ENCODE measurements around the gene KIF13A.
"Not testable (repeated sequence)": the region's sequence is repeated elsewhere in the genome, so short reads cannot be mapped to it uniquely, and the experiment has no call there.

KIF13A gene

GRCh38 chr6:17900011-17900410 lies 87.4 kb downstream of the KIF13A start:
- DNase-seq (ENCODE audit: low read depth, low spot score) = no peak

GRCh38 chr6:17899491-17899890 lies 87.9 kb downstream of the KIF13A start:
- no peak for DNase-seq (ENCODE audit: low read depth, low spot score)

- no peak for DNase-seq (ENCODE audit: low read depth, low spot score)
Observed at GRCh38 chr6:17897681-17898080, 89.8 kb downstream of the KIF13A start.

- no peak for DNase-seq (ENCODE audit: low read depth, low spot score)
Observed at GRCh38 chr6:17894905-17895304, 92.5 kb downstream of the KIF13A start.

- no peak for DNase-seq (ENCODE audit: low read depth, low spot score)
Observed at GRCh38 chr6:17894191-17894590, 93.2 kb downstream of the KIF13A start.

- DNase-seq (ENCODE audit: low read depth, low spot score) = no peak
Observed at GRCh38 chr6:17892097-17892686, 95.2 kb downstream of the KIF13A start.

- no peak for DNase-seq (ENCODE audit: low read depth, low spot score)
Observed at GRCh38 chr6:17890309-17890708, 97.1 kb downstream of the KIF13A start.

- not testable (repeated sequence) for DNase-seq (ENCODE audit: low read depth, low spot score)
Observed at GRCh38 chr6:17889777-17890176, 97.7 kb downstream of the KIF13A start.

- no peak for DNase-seq (ENCODE audit: low read depth, low spot score)
Observed at GRCh38 chr6:17886891-17887290, 100.5 kb downstream of the KIF13A start.

GRCh38 chr6:17885889-17886576 lies 101.4 kb downstream of the KIF13A start:
- no peak for DNase-seq (ENCODE audit: low read depth, low spot score)

- no peak for DNase-seq (ENCODE audit: low read depth, low spot score)
Observed at GRCh38 chr6:17884498-17885478, 102.6 kb downstream of the KIF13A start.

- DNase-seq (ENCODE audit: low read depth, low spot score) = no peak
Observed at GRCh38 chr6:17883665-17884497, 103.6 kb downstream of the KIF13A start.

- no peak for DNase-seq (ENCODE audit: low read depth, low spot score)
Observed at GRCh38 chr6:17881085-17881858, 106.2 kb downstream of the KIF13A start.

- DNase-seq (ENCODE audit: low read depth, low spot score) = no peak
Observed at GRCh38 chr6:17879184-17879583, 108.3 kb downstream of the KIF13A start.

- no peak for DNase-seq (ENCODE audit: low read depth, low spot score)
Observed at GRCh38 chr6:17878734-17879133, 108.7 kb downstream of the KIF13A start.

- DNase-seq (ENCODE audit: low read depth, low spot score) = no peak
Observed at GRCh38 chr6:17877895-17878440, 109.5 kb downstream of the KIF13A start.

- DNase-seq (ENCODE audit: low read depth, low spot score) = no peak
Observed at GRCh38 chr6:17877196-17877894, 110.1 kb downstream of the KIF13A start.

GRCh38 chr6:17874753-17875152 lies 112.7 kb downstream of the KIF13A start:
- DNase-seq (ENCODE audit: low read depth, low spot score) = no peak

GRCh38 chr6:17872908-17873307 lies 114.5 kb downstream of the KIF13A start:
- DNase-seq (ENCODE audit: low read depth, low spot score) = no peak

- no peak for DNase-seq (ENCODE audit: low read depth, low spot score)
Observed at GRCh38 chr6:17871836-17872235, 115.6 kb downstream of the KIF13A start.

Data from iPS DF 19.7 (cell line).